Effector CD4-positive, alpha-beta T cell (primary cell): ENCODE data around the gene HPS6.
"Not testable (repeated sequence)": the region's sequence is repeated elsewhere in the genome, so short reads cannot be mapped to it uniquely, and the experiment has no call there.

ENCODE experiments used
- DNase-seq: peaks from one replicate; pipeline ENCODE4 v3.0.0-alpha.2; 2020
- total RNA-seq: gene quantifications from one replicate; lab custom pipeline; 2026; lab: John Stamatoyannopoulos, UW

Gene HPS6
- total RNA-seq, result 28.0 reads per million, percentile 54 among the genes with 10 or more reads in this experiment

DNA sequence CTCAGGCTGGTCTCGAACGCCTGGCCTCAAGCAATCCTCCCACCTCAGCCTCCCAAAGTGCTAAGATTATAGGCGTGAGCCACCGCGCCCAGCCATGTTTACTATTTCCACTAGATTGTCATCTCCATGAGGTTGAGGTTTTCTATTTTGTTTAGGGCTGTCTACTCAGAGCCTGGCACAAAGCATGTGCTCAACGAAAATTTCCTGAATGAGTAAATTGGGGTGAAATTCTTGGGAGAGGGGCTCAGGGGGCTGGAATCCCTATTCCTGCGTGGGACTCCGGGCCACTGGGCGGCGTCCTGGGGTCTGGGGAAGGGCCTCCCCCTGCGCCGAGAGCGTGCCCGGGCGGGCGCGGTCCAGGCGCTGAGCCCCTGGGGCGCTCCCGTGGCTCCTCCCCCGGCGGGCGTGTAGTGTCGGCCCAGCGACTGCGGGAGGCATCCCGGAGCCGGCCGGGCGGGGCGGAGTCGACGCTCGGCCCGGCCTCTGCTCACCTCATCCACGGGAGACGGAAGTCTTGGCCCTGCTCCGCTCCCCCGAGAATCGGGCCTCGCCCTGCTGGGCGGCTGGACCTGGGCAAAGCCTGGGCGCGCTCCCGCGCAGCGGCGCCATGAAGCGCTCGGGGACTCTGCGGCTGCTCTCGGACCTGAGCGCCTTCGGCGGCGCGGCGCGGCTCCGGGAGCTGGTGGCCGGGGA is at the start of gene HPS6:
HPS6 (plus strand) TSS at position 482 of the 693 bp plus-strand sequence; CDS start at position 608, 126 bp downstream.
- DNase-seq, result peak; percentile 80

DNA sequence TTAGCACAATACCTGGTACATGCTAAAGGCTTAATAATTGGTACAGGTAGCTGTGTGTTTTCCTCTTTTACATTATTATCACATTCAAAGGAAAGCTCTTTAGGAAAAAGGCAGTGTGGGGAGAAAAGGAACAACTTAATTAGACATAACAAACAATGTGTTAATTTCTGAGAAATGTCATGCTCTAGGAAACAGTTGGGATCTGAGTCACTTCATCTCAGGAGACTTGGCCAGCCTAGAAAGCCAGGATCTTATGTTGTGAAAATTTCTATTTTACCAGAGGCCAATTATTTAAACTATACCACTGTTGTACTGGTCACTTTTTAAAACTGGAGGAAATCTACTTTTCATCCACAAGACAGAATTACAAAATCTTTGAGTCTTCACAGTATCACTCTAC is 48.7 kb upstream of the HPS6 start:
- no peak for DNase-seq

GRCh38 chr10:102017295-102017694 is 47.9 kb upstream of the HPS6 start:
- no peak for DNase-seq

DNA sequence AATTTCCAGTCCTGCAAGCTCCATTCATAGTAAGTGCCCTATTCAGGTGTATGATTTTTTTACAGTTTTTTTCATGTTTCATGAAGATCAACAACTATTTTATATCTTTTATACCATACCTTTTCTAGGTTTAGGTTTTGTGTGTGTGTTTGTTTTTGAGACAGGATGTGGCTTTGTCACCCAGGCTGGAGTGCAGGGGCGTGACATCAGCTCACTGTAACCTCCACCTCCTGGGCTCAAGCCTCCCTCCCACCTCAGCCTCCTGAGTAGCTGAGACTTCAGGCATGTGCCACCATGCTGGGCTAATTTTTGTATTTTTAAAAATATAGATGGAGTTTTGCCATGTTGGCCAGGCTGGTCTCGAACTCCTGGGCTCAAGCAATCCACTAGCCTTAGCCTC is 44.2 kb upstream of the HPS6 start:
- no peak for DNase-seq

GRCh38 chr10:102024799-102025198 is 40.4 kb upstream of the HPS6 start:
- no peak for DNase-seq

- no peak for DNase-seq
Measured at GRCh38 chr10:102027261-102027660, 37.9 kb upstream of the HPS6 start.

DNA sequence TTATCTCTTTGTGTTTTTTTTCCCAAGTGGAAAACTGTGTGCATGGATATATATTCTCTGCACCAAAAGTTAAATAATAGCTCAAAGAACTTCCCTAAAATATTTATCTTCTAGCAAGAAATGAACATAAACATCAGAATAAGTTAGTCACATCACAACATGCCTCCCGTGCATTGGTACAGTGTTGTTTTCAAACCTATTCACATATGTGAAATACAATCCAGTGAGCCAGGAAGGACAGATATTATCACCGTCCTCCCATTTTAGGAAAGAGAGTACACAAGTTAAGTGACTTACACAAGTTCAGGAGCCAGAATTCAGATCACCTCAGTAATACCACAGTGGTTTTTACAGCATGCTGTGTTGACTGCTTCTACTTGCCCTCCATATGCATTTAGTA is 31.4 kb upstream of the HPS6 start:
- DNase-seq, result no peak

GRCh38 chr10:102035807-102036206 is 29.3 kb upstream of the HPS6 start:
- not testable (repeated sequence) for DNase-seq

DNA sequence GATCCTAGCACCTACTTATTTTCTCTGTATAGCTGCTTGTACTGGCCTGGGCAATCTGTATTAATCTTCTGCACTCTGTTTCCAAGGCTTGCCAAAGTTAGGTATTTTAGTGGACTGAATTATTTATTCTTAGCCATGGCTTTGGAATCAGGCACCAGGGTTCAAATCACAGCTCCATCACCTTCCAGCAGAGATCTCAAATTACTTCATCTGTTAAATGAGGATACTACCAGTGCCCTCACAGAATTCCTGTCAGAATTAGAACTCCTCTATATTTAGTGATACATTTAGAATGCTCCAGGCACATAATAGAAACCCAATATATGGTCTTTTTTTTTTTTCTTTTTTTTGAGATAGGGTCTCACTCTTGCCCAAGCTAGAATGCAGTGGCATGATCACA is 26.7 kb upstream of the HPS6 start:
- DNase-seq, result no peak

DNA sequence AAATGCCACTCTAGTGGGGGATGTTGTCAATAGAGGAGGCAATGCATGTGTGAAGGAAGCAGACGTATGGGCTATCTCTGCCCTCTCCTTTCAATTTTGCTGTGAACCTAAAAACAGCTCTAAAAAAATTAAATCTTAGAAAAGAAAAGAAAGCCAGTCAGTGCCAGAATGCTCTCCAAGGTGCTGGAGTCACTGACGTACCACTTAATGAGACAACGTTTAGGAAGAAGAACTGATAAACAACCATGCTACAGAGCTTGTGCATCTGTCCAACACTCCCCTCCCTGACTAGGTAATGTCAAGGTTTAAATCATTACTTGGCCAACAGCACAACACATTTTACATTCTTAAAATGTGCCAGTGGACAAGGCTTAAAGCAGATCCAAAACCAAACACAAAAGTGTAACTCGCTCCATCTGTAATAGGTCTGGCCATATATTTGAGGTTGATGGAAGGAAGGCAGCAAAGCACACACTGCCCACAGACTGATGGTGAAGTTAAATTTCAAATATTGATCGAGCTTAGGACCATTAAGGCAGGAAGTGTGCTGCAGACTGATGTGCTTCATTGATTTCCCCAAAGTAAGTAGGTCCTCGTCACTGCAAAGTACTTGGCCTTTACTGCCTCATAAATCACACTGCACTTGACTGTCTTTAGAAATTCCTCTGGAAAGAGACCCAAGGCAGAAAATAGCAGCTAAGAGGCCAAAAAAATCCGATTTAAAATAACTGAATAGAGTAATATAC is 24.7 kb upstream of the HPS6 start:
- DNase-seq, result no peak

DNA sequence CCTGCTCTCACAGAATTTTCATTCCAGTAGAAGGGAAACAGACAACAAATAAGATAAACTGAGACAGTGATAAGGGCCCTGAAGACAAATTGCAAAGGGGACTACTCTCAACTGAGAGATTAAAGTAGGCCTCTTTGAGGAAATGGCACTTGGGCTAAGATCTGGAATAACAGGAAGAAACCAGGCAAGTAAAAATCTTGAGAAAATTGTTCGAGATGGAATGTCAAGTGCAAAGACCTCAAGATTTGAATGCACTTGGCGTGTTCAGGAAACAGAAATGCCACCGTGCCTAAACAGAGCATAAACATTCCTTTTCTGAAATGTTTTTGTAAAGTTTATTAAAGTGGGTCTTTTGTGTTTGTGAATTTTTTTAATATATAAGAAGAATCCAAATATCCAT is 19.9 kb upstream of the HPS6 start:
- DNase-seq, result no peak

GRCh38 chr10:102046095-102046494 is 19.1 kb upstream of the HPS6 start:
- no peak for DNase-seq

GRCh38 chr10:102054881-102055646 is 10.1 kb upstream of the HPS6 start:
- DNase-seq, result not testable (repeated sequence)

- peak; percentile 80 for DNase-seq
Measured at GRCh38 chr10:102055647-102056419, 9.3 kb upstream of the HPS6 start, which contains the start of gene ARMH3. Gene ARMH3 (minus strand): TSS chr10:102056173. CDS start chr10:102040114, 16,059 bp downstream.

GRCh38 chr10:102059987-102060386 is 5.2 kb upstream of the HPS6 start:
- no peak for DNase-seq

- DNase-seq, result no peak
Measured at GRCh38 chr10:102064503-102064867, 664 bp upstream of the HPS6 start.

- no peak for DNase-seq
Measured at GRCh38 chr10:102065561-102066398, 631 bp downstream of the HPS6 start.

GRCh38 chr10:102066399-102067088 is 1.4 kb downstream of the HPS6 start:
- no peak for DNase-seq

DNA sequence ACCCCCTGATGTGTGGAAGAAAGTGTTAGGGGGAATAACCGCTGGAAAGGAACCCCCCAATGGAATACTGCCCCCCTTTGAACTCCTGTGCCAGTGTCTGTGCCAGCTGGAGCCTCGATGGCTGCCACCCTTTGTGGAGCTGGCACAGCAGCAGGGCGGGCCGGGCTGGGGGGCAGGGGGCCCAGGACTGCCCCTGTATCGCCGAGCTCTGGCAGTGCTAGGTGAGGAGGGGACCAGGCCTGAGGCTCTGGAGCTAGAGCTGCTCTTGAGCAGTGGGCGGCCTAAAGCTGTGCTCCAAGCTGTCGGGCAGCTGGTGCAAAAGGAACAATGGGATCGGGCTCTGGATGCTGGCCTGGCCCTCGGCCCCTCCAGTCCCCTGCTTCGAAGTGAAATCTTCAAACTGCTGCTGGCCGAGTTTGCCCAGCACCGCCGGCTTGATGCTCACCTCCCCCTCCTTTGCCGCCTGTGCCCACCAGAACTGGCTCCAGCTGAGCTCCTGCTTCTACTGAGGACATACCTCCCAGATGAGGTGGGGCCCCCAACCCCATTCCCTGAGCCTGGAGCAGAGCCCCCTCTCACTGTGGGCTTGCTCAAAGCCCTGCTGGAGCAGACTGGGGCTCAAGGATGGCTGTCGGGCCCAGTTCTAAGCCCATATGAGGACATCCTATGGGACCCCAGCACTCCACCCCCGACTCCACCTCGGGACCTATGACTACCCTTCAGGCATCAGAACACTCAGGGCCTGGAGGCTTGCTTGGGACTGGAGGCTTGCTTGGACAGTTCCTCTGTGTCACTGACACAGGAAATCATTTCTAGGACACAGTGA is 2.2 kb downstream of the HPS6 start:
- DNase-seq, result no peak

DNA sequence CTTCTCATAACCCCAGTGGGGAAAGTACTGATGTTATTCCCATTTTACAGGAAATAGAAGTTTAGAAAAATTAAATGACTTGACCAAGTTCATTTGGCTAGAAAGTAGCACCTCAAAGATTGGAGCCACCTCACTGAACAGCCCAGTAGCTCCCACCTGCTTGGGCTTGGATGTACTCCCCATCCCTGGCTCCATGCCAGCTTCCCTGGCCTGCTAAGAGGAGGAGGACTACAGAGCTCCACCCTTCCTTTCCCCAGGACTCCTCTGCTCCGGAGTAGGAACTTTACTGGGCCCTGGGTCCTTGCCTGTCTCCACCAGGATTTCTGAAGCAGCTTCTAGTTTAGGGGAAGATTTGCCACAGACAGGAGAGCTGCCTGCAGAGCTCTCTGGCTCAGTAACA is 3.1 kb downstream of the HPS6 start:
- no peak for DNase-seq
